ENCODE results near the gene FBXL19. TPM values are rescaled to one million over a fixed set of nuclear protein-coding genes. Genes with fewer than 3 reads are reported as not detected.

The FBXL19 gene
- total and polyA plus RNA-seq, 2 experiments from 2014 or later, result 2.1 to 19.4 TPM

- no peaks in the 10 kb centered on the region for H4K20me1 ChIP-seq (ENCODE audit: insufficient read depth, poor library complexity, severe bottlenecking)
- no peak overlapping the region for H3K4me2 ChIP-seq
- no peaks in the 10 kb centered on the region for H3K36me3 ChIP-seq (replicated peaks; ENCODE audit: insufficient read depth, low read depth)
- no peak overlapping the region for H3K4me3 ChIP-seq
- H3K4me1 ChIP-seq (ENCODE audit: insufficient read depth), result peaks cover 5% of the 10 kb centered on the region
- no peak overlapping the region for H2AFZ ChIP-seq
- WGBS (ENCODE audit: low lambda C conversion rate, missing lambda C conversion rate), result 81% methylated on average over 12 of the region's 12 CpGs
- no peaks in the 10 kb centered on the region for H3K9me2 ChIP-seq (replicated peaks; ENCODE audit: insufficient read depth)
- H3K27me3 ChIP-seq, result no peaks in the 10 kb centered on the region
- TF ChIP-seq EZH2 (IDR thresholded peaks at IDR 0.05; ENCODE audit: borderline replicate concordance) (no peak), EZH2phosphoT487 (IDR thresholded peaks at IDR 0.05; ENCODE audit: low read depth, severe bottlenecking, unreplicated experiment) (no peak)
- TF ChIP-seq, protein P1, sequence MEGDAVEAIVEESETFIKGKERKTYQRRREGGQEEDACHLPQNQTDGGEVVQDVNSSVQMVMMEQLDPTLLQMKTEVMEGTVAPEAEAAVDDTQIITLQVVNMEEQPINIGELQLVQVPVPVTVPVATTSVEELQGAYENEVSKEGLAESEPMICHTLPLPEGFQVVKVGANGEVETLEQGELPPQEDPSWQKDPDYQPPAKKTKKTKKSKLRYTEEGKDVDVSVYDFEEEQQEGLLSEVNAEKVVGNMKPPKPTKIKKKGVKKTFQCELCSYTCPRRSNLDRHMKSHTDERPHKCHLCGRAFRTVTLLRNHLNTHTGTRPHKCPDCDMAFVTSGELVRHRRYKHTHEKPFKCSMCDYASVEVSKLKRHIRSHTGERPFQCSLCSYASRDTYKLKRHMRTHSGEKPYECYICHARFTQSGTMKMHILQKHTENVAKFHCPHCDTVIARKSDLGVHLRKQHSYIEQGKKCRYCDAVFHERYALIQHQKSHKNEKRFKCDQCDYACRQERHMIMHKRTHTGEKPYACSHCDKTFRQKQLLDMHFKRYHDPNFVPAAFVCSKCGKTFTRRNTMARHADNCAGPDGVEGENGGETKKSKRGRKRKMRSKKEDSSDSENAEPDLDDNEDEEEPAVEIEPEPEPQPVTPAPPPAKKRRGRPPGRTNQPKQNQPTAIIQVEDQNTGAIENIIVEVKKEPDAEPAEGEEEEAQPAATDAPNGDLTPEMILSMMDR (IDR thresholded peaks at IDR 0.05; ENCODE audit: poor library complexity), result no peak
- no peak for DNase-seq (ENCODE audit: low spot score)
- no peak overlapping the region for H3K27ac ChIP-seq
- H3K79me2 ChIP-seq, result no peaks in the 10 kb centered on the region
- H3K9me3 ChIP-seq (ENCODE audit: low read depth), result no peaks in the 10 kb centered on the region
Observed at GRCh38 chr16:30990105-30990504, 66.7 kb downstream of the FBXL19 start.

DNA sequence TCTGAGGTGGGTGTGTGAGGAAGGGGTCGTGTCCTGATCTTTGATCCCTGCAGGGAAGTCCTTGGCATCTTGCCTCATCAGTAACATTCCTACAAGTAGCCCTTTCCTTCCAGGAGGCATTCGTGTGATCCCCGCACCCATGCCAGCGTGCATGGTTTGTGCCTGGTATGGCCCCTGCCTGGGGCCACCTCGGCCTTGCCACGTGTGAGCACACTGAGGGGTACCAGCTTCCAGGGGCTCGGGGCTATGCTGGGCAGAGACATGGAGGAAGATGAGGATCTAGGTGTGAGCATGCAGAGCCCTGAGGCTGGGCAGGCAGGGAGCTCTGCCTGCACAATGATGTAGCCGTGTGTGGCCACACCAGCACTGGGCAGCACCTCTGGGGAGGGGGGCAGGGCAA is 67.7 kb downstream of the FBXL19 start:
- DNase-seq (ENCODE audit: low spot score), result no peak
- no peak overlapping the region for H3K27ac ChIP-seq

GRCh38 chr16:30992276-30992780 is 69.0 kb downstream of the FBXL19 start:
- peaks cover 9% of the 10 kb centered on the region for H3K4me1 ChIP-seq (ENCODE audit: insufficient read depth)
- no peaks in the 10 kb centered on the region for H3K79me2 ChIP-seq
- no peak for TF ChIP-seq EZH2 (IDR thresholded peaks at IDR 0.05; ENCODE audit: borderline replicate concordance)
- H4K20me1 ChIP-seq (ENCODE audit: insufficient read depth, poor library complexity, severe bottlenecking), result no peaks in the 10 kb centered on the region
- no peak overlapping the region for H3K4me2 ChIP-seq
- H3K9me2 ChIP-seq (replicated peaks; ENCODE audit: insufficient read depth), result no peaks in the 10 kb centered on the region
- WGBS (ENCODE audit: low lambda C conversion rate, missing lambda C conversion rate), result 91% methylated on average over 19 of the region's 21 CpGs
- DNase-seq (ENCODE audit: low spot score), result no peak
- H3K27me3 ChIP-seq, result peaks cover 4% of the 10 kb centered on the region
- H3K4me3 ChIP-seq, result no peak overlapping the region
- H3K27ac ChIP-seq, result no peak overlapping the region
- no peak overlapping the region for H2AFZ ChIP-seq
- H3K9me3 ChIP-seq (ENCODE audit: low read depth), result no peaks in the 10 kb centered on the region
- no peaks in the 10 kb centered on the region for H3K36me3 ChIP-seq (replicated peaks; ENCODE audit: insufficient read depth, low read depth)

More for the DNA sequence above, 67.7 kb downstream of the FBXL19 start:
- no peaks in the 10 kb centered on the region for H3K36me3 ChIP-seq (replicated peaks; ENCODE audit: insufficient read depth, low read depth)
- H3K9me2 ChIP-seq (replicated peaks; ENCODE audit: insufficient read depth), result no peaks in the 10 kb centered on the region
- 88% methylated on average over 8 of the region's 8 CpGs for WGBS (ENCODE audit: low lambda C conversion rate, missing lambda C conversion rate)
- TF ChIP-seq EZH2 (IDR thresholded peaks at IDR 0.05; ENCODE audit: borderline replicate concordance) (no peak), EZH2phosphoT487 (IDR thresholded peaks at IDR 0.05; ENCODE audit: low read depth, severe bottlenecking, unreplicated experiment) (no peak)
- TF ChIP-seq, protein P1 (IDR thresholded peaks at IDR 0.05; ENCODE audit: poor library complexity), result no peak
- H3K4me3 ChIP-seq, result no peak overlapping the region
- no peaks in the 10 kb centered on the region for H3K9me3 ChIP-seq (ENCODE audit: low read depth)
- H3K27me3 ChIP-seq, result peaks cover 4% of the 10 kb centered on the region
- no peaks in the 10 kb centered on the region for H3K4me1 ChIP-seq (ENCODE audit: insufficient read depth)
- no peaks in the 10 kb centered on the region for H3K79me2 ChIP-seq
- H3K4me2 ChIP-seq, result no peak overlapping the region
- no peak overlapping the region for H2AFZ ChIP-seq
- no peaks in the 10 kb centered on the region for H4K20me1 ChIP-seq (ENCODE audit: insufficient read depth, poor library complexity, severe bottlenecking)

DNA sequence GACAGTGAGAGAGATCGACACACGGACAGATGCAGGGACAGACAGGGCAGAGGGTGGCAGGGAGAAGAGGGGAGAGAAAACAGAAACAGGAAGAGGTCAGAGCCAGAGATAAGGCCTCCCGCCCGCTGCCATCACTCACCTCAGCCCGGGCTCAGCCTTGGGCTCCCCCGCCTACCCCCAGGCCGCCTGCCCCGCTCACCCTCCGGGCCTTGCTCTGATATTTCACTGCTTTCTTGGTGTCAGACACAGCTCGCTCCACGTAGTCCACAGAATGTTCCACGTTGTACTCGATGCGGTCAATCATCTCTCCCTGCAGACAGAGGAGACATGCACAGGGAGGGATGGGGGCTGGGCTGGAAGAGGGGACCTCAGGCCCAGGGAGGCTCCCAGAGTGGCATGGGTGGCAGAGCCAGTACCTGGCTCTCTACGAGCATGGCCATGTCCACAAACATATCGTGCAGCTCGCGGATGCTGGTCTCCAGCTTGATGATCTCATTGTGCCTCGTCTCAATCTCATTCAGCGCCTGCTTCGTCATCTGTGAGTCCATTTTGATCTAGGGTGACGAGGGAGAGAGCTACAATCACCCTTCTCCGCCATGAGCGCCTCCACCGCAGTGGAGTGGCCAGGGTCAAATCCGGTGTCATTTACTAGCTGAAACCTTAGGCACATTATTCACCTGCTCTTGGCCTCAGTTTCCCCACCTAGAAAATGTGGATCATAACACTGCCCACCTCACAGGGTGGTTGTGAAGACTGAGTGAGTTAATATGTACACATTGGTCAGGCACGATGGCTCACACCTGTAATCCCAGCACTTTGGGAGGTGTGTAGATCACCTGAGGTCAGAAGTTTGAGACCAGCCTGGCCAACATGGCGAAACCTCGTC is 69.8 kb downstream of the FBXL19 start:
- H4K20me1 ChIP-seq (ENCODE audit: insufficient read depth, poor library complexity, severe bottlenecking), result no peaks in the 10 kb centered on the region
- DNase-seq (ENCODE audit: low spot score), result no peak
- no peaks in the 10 kb centered on the region for H3K9me2 ChIP-seq (replicated peaks; ENCODE audit: insufficient read depth)
- H3K4me1 ChIP-seq (ENCODE audit: insufficient read depth), result peaks cover 18% of the 10 kb centered on the region
- no peaks in the 10 kb centered on the region for H3K79me2 ChIP-seq
- H3K9me3 ChIP-seq (ENCODE audit: low read depth), result no peaks in the 10 kb centered on the region
- TF ChIP-seq, protein P1 (IDR thresholded peaks at IDR 0.05; ENCODE audit: poor library complexity), result no peak
- TF ChIP-seq EZH2phosphoT487 (IDR thresholded peaks at IDR 0.05; ENCODE audit: low read depth, severe bottlenecking, unreplicated experiment) (no peak), EZH2 (IDR thresholded peaks at IDR 0.05; ENCODE audit: borderline replicate concordance) (no peak)
- no peak overlapping the region for H3K4me3 ChIP-seq
- H3K27me3 ChIP-seq, result peaks cover 4% of the 10 kb centered on the region
- WGBS (ENCODE audit: low lambda C conversion rate, missing lambda C conversion rate), result 92% methylated on average over 28 of the region's 29 CpGs
- H3K27ac ChIP-seq, result no peak overlapping the region
- no peaks in the 10 kb centered on the region for H3K36me3 ChIP-seq (replicated peaks; ENCODE audit: insufficient read depth, low read depth)
- no peak overlapping the region for H3K4me2 ChIP-seq
- H2AFZ ChIP-seq, result no peak overlapping the region

Measured in hepatocyte (in vitro differentiated cells).